ENCODE data around the gene DYNC1LI1. TPM values are rescaled to one million over a fixed set of nuclear protein-coding genes. Genes with fewer than 3 reads are reported as not detected.

DYNC1LI1 gene
- total and polyA plus RNA-seq, 4 donors = 18.3 to 50.7 (median 33.5) TPM

- no peak for ATAC-seq (ENCODE audit: insufficient read depth, low FRiP score)
- H3K4me3 ChIP-seq = no peak overlapping the region
- H3K9ac ChIP-seq (ENCODE audit: insufficient read depth in 1 of 2, low read length in 2 of 2) = no peak overlapping the region
- peaks cover 0 to 6% (median 3%) of the 10 kb centered on the region in 4 donors for H3K36me3 ChIP-seq (ENCODE audit: control insufficient read depth in 4 of 4, insufficient read depth in 4 of 4, low read length in 4 of 4)
- 86 to 98% methylated on average over 2 of the region's 2 CpGs for WGBS, 2 donors
- no peak for TF ChIP-seq CTCF (IDR thresholded peaks at IDR 0.05; ENCODE audit: control extremely low read depth, extremely low read depth)
- no peak overlapping the region for H3K27ac ChIP-seq (ENCODE audit: low read depth in 1 of 2, low read length in 1 of 2)
- no peak for DNase-seq
- no peaks in the 10 kb centered on the region for H3K9me3 ChIP-seq (ENCODE audit: control insufficient read depth in 4 of 4, insufficient read depth in 3 of 4, low read length in 3 of 4)
- H3K4me1 ChIP-seq (ENCODE audit: control insufficient read depth in 5 of 5, insufficient read depth in 5 of 5, low read length in 5 of 5) = peaks cover 0 to 7% (median 0%) of the 10 kb centered on the region in 5 donors
- no peaks in the 10 kb centered on the region for H3K27me3 ChIP-seq (ENCODE audit: control insufficient read depth in 3 of 3, insufficient read depth in 3 of 3, low read length in 2 of 3)
Observed at GRCh38 chr3:32542807-32543206, 27.9 kb downstream of the DYNC1LI1 start.

- ATAC-seq (ENCODE audit: insufficient read depth, low FRiP score) = no peak
- no peaks in the 10 kb centered on the region for H3K9me3 ChIP-seq (ENCODE audit: control insufficient read depth in 4 of 4, insufficient read depth in 3 of 4, low read length in 3 of 4)
- peaks cover 0 to 7% (median 0%) of the 10 kb centered on the region in 5 donors for H3K4me1 ChIP-seq (ENCODE audit: control insufficient read depth in 5 of 5, insufficient read depth in 5 of 5, low read length in 5 of 5)
- no peaks in the 10 kb centered on the region for H3K27me3 ChIP-seq (ENCODE audit: control insufficient read depth in 3 of 3, insufficient read depth in 3 of 3, low read length in 2 of 3)
- no peak for TF ChIP-seq CTCF (IDR thresholded peaks at IDR 0.05; ENCODE audit: control extremely low read depth, extremely low read depth)
- H3K4me3 ChIP-seq = no peak overlapping the region
- peaks cover 0 to 6% (median 3%) of the 10 kb centered on the region in 4 donors for H3K36me3 ChIP-seq (ENCODE audit: control insufficient read depth in 4 of 4, insufficient read depth in 4 of 4, low read length in 4 of 4)
- H3K27ac ChIP-seq (ENCODE audit: low read depth in 1 of 2, low read length in 1 of 2) = no peak overlapping the region
- no peak for DNase-seq
- WGBS, 2 donors = 83 to 94% methylated on average over 4 of the region's 4 CpGs
- no peak overlapping the region for H3K9ac ChIP-seq (ENCODE audit: insufficient read depth in 1 of 2, low read length in 2 of 2)
Observed at GRCh38 chr3:32540899-32541298, 29.8 kb downstream of the DYNC1LI1 start.

GRCh38 chr3:32532434-32532833 lies 38.2 kb downstream of the DYNC1LI1 start:
- TF ChIP-seq CTCF (IDR thresholded peaks at IDR 0.05; ENCODE audit: control extremely low read depth, extremely low read depth) = no peak
- 100% methylated on average over 1 of the region's 1 CpG for WGBS, 2 donors
- Histone ChIP-seq H3K9me3 (ENCODE audit: control insufficient read depth in 4 of 4, insufficient read depth in 3 of 4, low read length in 3 of 4) (no peaks in the 10 kb centered on the region), H3K36me3 (ENCODE audit: control insufficient read depth in 4 of 4, insufficient read depth in 4 of 4, low read length in 4 of 4) (peaks cover 6 to 25% (median 12%) of the 10 kb centered on the region in 4 donors), H3K27ac (ENCODE audit: low read depth in 1 of 2, low read length in 1 of 2) (no peak overlapping the region), H3K27me3 (ENCODE audit: control insufficient read depth in 3 of 3, insufficient read depth in 3 of 3, low read length in 2 of 3) (no peaks in the 10 kb centered on the region), H3K9ac (ENCODE audit: insufficient read depth in 1 of 2, low read length in 2 of 2) (no peak overlapping the region), H3K4me3 (no peak overlapping the region), H3K4me1 (ENCODE audit: control insufficient read depth in 5 of 5, insufficient read depth in 5 of 5, low read length in 5 of 5) (no peaks in the 10 kb centered on the region)
- ATAC-seq (ENCODE audit: insufficient read depth, low FRiP score) (no peak), DNase-seq (no peak)

- H3K27me3 ChIP-seq (ENCODE audit: control insufficient read depth in 3 of 3, insufficient read depth in 3 of 3, low read length in 2 of 3) = no peaks in the 10 kb centered on the region
- DNase-seq (no peak), ATAC-seq (ENCODE audit: insufficient read depth, low FRiP score) (no peak)
- H3K36me3 ChIP-seq (ENCODE audit: control insufficient read depth in 4 of 4, insufficient read depth in 4 of 4, low read length in 4 of 4) = peaks cover 9 to 37% (median 22%) of the 10 kb centered on the region in 4 donors
- H3K27ac ChIP-seq (ENCODE audit: low read depth in 1 of 2, low read length in 1 of 2) = no peak overlapping the region
- H3K9ac ChIP-seq (ENCODE audit: insufficient read depth in 1 of 2, low read length in 2 of 2) = no peak overlapping the region
- H3K4me1 ChIP-seq (ENCODE audit: control insufficient read depth in 5 of 5, insufficient read depth in 5 of 5, low read length in 5 of 5) = no peaks in the 10 kb centered on the region
- no peak for TF ChIP-seq CTCF (IDR thresholded peaks at IDR 0.05; ENCODE audit: control extremely low read depth, extremely low read depth)
- H3K9me3 ChIP-seq (ENCODE audit: control insufficient read depth in 4 of 4, insufficient read depth in 3 of 4, low read length in 3 of 4) = no peaks in the 10 kb centered on the region
- no peak overlapping the region for H3K4me3 ChIP-seq
Observed at GRCh38 chr3:32531010-32531647, 39.5 kb downstream of the DYNC1LI1 start.
